HG03558 (cell line): ENCODE data around the gene BAHCC1.
"Not testable (repeated sequence)": the region's sequence is repeated elsewhere in the genome, so short reads cannot be mapped to it uniquely, and the experiment has no call there.

Experiments used
- ATAC-seq: cut with Tn5 transposase; IDR thresholded peaks from one replicate; pipeline ENCODE4 v1.9.1; 2021; ENCODE audit warnings: moderate number of reproducible peaks; ENCODE audit not compliant: unreplicated experiment; ENCODE audit errors: extremely low read depth

The BAHCC1 gene

GRCh38 chr17:81394921-81395599, at the start of gene BAHCC1:
Gene BAHCC1, plus strand, starts transcription at chr17:81395457. Its CDS starts 4,283 bp downstream, at chr17:81399740.
- ATAC-seq, result no peak

GRCh38 chr17:81346090-81346907, 49.0 kb upstream of the BAHCC1 start:
- no peak for ATAC-seq

- no peak for ATAC-seq
Observed at GRCh38 chr17:81346908-81347349, 48.3 kb upstream of the BAHCC1 start.

- ATAC-seq, result no peak
Observed at GRCh38 chr17:81347437-81347836, 47.8 kb upstream of the BAHCC1 start.

GRCh38 chr17:81348097-81349055, 46.9 kb upstream of the BAHCC1 start:
- no peak for ATAC-seq

- ATAC-seq, result no peak
Observed at GRCh38 chr17:81349397-81350319, 45.6 kb upstream of the BAHCC1 start.

GRCh38 chr17:81350320-81350890, 44.9 kb upstream of the BAHCC1 start:
- no peak for ATAC-seq

GRCh38 chr17:81351329-81352052, 43.8 kb upstream of the BAHCC1 start:
- ATAC-seq, result not testable (repeated sequence)

- not testable (repeated sequence) for ATAC-seq
Observed at GRCh38 chr17:81352056-81352455, 43.2 kb upstream of the BAHCC1 start.

GRCh38 chr17:81354252-81354953, 40.9 kb upstream of the BAHCC1 start:
- ATAC-seq, result no peak

- no peak for ATAC-seq
Observed at GRCh38 chr17:81354954-81355347, 40.3 kb upstream of the BAHCC1 start.

GRCh38 chr17:81359218-81359617, 36.0 kb upstream of the BAHCC1 start:
- ATAC-seq, result no peak

- not testable (repeated sequence) for ATAC-seq
Observed at GRCh38 chr17:81362001-81362400, 33.3 kb upstream of the BAHCC1 start.

GRCh38 chr17:81364278-81365147, 30.7 kb upstream of the BAHCC1 start:
- ATAC-seq, result no peak

GRCh38 chr17:81365148-81365600, 30.1 kb upstream of the BAHCC1 start:
- ATAC-seq, result no peak
